Fibroblast of lung (primary cell): ENCODE data around the gene COG4.

Experiments
- CTCF ChIP-seq, 2 donors: IDR thresholded peaks in 1 of 2; conservative IDR thresholded peaks in 1 of 2; 1 replicate in 1 of 2; 2 replicates in 1 of 2; pipeline ENCODE4 v1.5.1; 2011 to 2012; ENCODE audit warnings: low read length in 2 of 2, control low read depth in 1 of 2, inconsistent platforms in 1 of 2, low read depth in 1 of 2, mild to moderate bottlenecking in 1 of 2
- EZH2 ChIP-seq: IDR thresholded peaks from 2 replicates; pipeline ENCODE4 v1.5.1; 2012; ENCODE audit warnings: low read length, control low read depth, mild to moderate bottlenecking; ENCODE audit errors: missing control alignments

GRCh38 chr16:70552675-70553074 lies 29.3 kb upstream of the COG4 start:
- TF ChIP-seq EZH2 (no peak), CTCF (conservative IDR thresholded peaks at IDR 0.05 in 1 of 2, IDR thresholded peaks at IDR 0.05 in 1 of 2; ENCODE audit: low read depth in 1 of 2, low read length in 2 of 2) (no peak)
